Measurements from ENCODE around the gene HBG1. TPM values are rescaled to one million over a fixed set of nuclear protein-coding genes. Genes with fewer than 3 reads are reported as not detected.
"Not testable (repeated sequence)": the region's sequence is repeated elsewhere in the genome, so short reads cannot be mapped to it uniquely, and the experiment has no call there.

The HBG1 gene
- total RNA-seq, 1 experiment from 2014 or later = not detected

DNA sequence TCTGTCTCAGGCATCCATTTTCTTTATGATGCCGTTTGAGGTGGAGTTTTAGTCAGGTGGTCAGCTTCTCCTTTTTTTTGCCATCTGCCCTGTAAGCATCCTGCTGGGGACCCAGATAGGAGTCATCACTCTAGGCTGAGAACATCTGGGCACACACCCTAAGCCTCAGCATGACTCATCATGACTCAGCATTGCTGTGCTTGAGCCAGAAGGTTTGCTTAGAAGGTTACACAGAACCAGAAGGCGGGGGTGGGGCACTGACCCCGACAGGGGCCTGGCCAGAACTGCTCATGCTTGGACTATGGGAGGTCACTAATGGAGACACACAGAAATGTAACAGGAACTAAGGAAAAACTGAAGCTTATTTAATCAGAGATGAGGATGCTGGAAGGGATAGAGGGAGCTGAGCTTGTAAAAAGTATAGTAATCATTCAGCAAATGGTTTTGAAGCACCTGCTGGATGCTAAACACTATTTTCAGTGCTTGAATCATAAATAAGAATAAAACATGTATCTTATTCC is 31.0 kb upstream of the HBG1 start:
- no peak for DNase-seq (ENCODE audit: low spot score)
- in situ Hi-C loops (cut with HindIII; ENCODE audit: low sequenced_read_pairs) = no loop called here

GRCh38 chr11:5279471-5280090 is 29.9 kb upstream of the HBG1 start:
- in situ Hi-C loops (cut with HindIII; ENCODE audit: low sequenced_read_pairs) = no loop called here

GRCh38 chr11:5277807-5278382 is 28.2 kb upstream of the HBG1 start:
- DNase-seq (ENCODE audit: low spot score) = no peak
- in situ Hi-C loops (cut with HindIII; ENCODE audit: low sequenced_read_pairs) = no loop called here

More at GRCh38 chr11:5279471-5280090, 29.9 kb upstream of the HBG1 start:
- no peak for DNase-seq (ENCODE audit: low spot score)

GRCh38 chr11:5276697-5277096 is 27.0 kb upstream of the HBG1 start:
- in situ Hi-C loops (cut with HindIII; ENCODE audit: low sequenced_read_pairs) = no loop called here
- no peak for DNase-seq (ENCODE audit: low spot score)

DNA sequence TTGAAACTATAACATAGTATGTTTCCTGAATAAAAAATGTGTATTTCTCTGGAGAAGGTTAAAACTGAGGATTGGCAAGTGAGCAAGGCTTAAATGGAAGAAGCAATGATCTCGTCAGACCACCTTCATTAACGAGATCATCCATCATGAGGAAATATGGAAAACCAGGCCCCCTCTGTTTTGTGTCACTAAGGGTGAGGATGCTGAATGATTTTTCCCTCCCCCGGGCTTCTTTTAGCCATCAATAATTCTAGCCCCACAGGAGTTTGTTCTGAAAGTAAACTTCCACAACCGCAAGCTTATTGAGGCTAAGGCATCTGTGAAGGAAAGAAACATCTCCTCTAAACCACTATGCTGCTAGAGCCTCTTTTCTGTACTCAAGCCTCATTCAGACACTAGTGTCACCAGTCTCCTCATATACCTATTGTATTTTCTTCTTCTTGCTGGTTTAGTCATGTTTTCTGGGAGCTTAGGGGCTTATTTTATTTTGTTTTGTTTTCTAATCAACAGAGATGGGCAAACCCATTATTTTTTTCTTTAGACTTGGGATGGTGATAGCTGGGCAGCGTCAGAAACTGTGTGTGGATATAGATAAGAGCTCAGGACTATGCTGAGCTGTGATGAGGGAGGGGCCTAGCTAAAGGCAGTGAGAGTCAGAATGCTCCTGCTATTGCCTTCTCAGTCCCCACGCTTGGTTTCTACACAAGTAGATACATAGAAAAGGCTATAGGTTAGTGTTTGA is 25.9 kb upstream of the HBG1 start:
- DNase-seq (ENCODE audit: low spot score) = no peak
- in situ Hi-C loops (cut with HindIII; ENCODE audit: low sequenced_read_pairs) = no loop called here

- in situ Hi-C loops (cut with HindIII; ENCODE audit: low sequenced_read_pairs) = no loop called here
- no peak for DNase-seq (ENCODE audit: low spot score)
Measured at GRCh38 chr11:5274395-5274794, 24.7 kb upstream of the HBG1 start.

DNA sequence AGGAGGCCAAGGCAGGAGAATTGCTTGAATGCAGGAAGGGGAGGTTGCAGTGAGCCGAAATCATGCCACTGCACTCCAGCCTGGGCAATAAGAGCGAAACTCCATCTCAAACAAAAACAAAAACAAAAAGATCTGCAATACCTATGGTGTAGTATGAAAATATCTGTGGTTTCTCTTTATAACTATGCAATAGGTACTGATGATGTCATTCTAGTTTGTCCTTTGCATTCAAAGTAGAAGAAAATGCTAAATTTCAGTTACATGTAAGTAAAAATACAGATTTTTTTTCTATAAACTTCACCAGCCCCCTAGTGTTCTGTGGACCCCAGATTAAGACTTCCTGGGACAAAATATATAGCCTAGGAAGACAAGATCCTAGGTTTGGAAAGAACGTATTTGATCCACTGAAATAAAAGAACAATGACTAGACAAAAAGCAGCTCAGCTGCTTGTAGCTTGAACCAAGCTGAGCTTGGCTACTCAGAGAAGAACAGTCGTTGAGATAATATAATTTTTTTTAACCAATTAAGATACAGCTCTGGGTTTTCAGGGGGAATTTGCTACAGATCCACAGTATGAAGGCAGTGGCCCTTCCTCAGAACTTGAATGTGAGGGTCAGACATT is 22.8 kb upstream of the HBG1 start:
- in situ Hi-C loops (cut with HindIII; ENCODE audit: low sequenced_read_pairs) = no loop called here
- no peak for DNase-seq (ENCODE audit: low spot score)

- in situ Hi-C loops (cut with HindIII; ENCODE audit: low sequenced_read_pairs) = no loop called here
- DNase-seq (ENCODE audit: low spot score) = no peak
Measured at GRCh38 chr11:5269715-5270147, 20.1 kb upstream of the HBG1 start, which contains the start of gene HBE1. HBE1 (minus strand) TSS chr11:5269945; CDS start chr11:5269890, 55 bp downstream.

- in situ Hi-C loops (cut with HindIII; ENCODE audit: low sequenced_read_pairs) = no loop called here
Measured at GRCh38 chr11:5267033-5267563, 17.4 kb upstream of the HBG1 start.

DNA sequence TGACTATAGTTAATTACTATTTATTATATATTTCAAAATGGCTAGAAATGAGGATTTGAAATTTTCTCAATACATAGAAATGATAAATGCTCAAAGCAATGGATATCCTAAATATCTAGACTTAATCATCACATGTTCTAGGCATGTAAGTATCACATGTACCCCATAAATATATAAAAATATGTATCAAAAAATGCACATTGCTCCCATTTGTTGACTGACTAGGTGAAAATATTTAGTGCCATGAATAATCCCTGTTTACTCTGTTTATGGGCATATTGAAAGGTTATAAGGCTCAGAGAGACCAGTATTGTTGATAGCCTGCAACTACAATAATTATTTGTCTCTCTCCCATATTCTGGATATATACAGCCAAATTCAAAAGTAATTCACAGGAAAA is 17.0 kb upstream of the HBG1 start:
- in situ Hi-C loops (cut with HindIII; ENCODE audit: low sequenced_read_pairs) = no loop called here

More at GRCh38 chr11:5267033-5267563, 17.4 kb upstream of the HBG1 start:
- no peak for DNase-seq (ENCODE audit: low spot score)

DNA sequence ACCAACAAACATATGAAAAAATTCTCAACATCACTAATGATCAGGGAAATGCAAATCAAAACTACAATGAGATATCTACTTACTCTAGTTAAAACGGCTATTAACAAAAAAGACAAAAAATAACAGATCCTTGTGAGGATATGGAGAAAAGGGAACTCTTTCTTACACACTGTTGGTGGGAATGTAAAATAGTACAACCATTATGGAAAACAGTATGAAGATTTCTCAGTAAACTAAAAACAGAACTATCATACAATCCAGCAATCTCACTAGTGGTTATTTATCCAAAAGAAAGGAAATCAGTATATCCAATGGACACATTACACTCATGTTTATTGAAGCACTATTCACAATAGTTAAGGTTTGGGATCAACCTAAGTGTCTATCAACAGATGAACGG is 16.2 kb upstream of the HBG1 start:
- in situ Hi-C loops (cut with HindIII; ENCODE audit: low sequenced_read_pairs) = no loop called here
- no peak for DNase-seq (ENCODE audit: low spot score)

More for the DNA sequence above, 17.0 kb upstream of the HBG1 start:
- no peak for DNase-seq (ENCODE audit: low spot score)

- no peak for DNase-seq (ENCODE audit: low spot score)
- in situ Hi-C loops (cut with HindIII; ENCODE audit: low sequenced_read_pairs) = no loop called here
Measured at GRCh38 chr11:5258543-5259262, 9.0 kb upstream of the HBG1 start.

GRCh38 chr11:5257296-5257695 is 7.6 kb upstream of the HBG1 start:
- in situ Hi-C loops (cut with HindIII; ENCODE audit: low sequenced_read_pairs) = no loop called here
- no peak for DNase-seq (ENCODE audit: low spot score)

DNA sequence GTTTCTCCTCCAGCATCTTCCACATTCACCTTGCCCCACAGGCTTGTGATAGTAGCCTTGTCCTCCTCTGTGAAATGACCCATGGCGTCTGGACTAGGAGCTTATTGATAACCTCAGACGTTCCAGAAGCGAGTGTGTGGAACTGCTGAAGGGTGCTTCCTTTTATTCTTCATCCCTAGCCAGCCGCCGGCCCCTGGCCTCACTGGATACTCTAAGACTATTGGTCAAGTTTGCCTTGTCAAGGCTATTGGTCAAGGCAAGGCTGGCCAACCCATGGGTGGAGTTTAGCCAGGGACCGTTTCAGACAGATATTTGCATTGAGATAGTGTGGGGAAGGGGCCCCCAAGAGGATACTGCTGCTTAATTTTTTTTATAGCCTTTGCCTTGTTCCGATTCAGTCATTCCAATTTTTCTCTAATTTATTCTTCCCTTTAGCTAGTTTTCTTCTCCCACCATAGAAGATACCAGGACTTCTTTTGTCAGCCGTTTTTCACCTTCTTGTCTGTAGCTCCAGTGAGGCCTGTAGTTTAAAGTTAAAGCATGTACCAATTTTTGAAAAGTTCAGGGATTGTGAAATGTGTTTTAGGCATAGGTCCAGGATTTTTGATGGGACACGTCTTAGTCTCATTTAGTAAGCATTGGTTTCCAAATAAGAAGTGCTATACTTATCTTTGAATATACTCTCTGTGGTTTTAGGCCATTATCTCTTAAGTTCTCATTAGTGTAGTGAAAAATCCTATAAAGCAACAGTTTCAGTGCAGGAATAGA is 5.2 kb upstream of the HBG1 start, which contains the start of gene HBG2:
HBG2 (minus strand) TSS at position 136 of the 768 bp plus-strand sequence; CDS start at position 83, 53 bp downstream.
- DNase-seq (ENCODE audit: low spot score); in situ Hi-C loops (cut with HindIII; ENCODE audit: low sequenced_read_pairs): not testable (repeated sequence)

DNA sequence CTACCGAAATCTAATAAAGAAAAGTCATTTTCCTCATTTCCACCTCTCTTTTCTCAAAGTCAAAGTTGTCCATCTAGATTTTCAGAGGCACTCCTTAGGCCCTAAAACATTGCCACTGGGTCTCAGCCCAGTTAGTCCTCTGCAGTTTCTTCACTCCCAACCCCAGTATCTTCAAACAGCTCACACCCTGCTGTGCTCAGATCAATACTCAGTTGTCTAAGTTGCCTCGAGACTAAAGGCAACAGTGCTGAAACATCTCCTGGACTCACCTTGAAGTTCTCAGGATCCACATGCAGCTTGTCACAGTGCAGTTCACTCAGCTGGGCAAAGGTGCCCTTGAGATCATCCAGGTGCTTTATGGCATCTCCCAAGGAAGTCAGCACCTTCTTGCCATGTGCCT is 4.4 kb upstream of the HBG1 start:
- in situ Hi-C loops (cut with HindIII; ENCODE audit: low sequenced_read_pairs); DNase-seq (ENCODE audit: low spot score): not testable (repeated sequence)

DNA sequence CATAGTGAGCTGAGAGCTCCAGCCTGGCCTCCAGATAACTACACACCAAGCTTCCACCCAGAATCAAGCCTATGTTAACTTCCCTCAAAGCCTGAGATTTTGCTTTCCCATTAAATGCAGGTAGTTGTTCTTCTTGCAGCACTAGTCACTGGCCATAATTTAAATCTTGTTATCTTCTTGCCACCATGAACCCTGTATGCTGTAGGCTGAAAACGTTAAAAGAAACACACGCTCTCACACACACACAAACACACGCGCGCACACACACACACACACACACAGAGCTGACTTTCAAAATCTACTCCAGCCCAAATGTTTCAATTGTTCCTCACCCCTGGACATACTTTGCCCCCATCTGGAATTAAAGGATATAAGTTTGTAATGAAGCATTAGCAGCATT is 3.8 kb upstream of the HBG1 start:
- in situ Hi-C loops (cut with HindIII; ENCODE audit: low sequenced_read_pairs); DNase-seq (ENCODE audit: low spot score): not testable (repeated sequence)

GRCh38 chr11:5252919-5253265 is 3.2 kb upstream of the HBG1 start:
- no peak for DNase-seq (ENCODE audit: low spot score)
- in situ Hi-C loops (cut with HindIII; ENCODE audit: low sequenced_read_pairs) = no loop called here
